Fibroblast of lung (primary cell): Measurements from ENCODE around the gene TTLL9.

ENCODE experiments used
- EZH2 ChIP-seq: IDR thresholded peaks from 2 replicates; pipeline ENCODE4 v1.5.1; 2012; ENCODE audit warnings: low read length, control low read depth, mild to moderate bottlenecking; ENCODE audit errors: missing control alignments
- TF ChIP-seq, protein P1 (sequence below), 2 donors: IDR thresholded peaks in 1 of 2; conservative IDR thresholded peaks in 1 of 2; 1 replicate in 1 of 2; 2 replicates in 1 of 2; pipeline ENCODE4 v1.5.1; 2011 to 2012; ENCODE audit warnings: low read length in 2 of 2, control low read depth in 1 of 2, inconsistent platforms in 1 of 2, low read depth in 1 of 2, mild to moderate bottlenecking in 1 of 2

DNA sequence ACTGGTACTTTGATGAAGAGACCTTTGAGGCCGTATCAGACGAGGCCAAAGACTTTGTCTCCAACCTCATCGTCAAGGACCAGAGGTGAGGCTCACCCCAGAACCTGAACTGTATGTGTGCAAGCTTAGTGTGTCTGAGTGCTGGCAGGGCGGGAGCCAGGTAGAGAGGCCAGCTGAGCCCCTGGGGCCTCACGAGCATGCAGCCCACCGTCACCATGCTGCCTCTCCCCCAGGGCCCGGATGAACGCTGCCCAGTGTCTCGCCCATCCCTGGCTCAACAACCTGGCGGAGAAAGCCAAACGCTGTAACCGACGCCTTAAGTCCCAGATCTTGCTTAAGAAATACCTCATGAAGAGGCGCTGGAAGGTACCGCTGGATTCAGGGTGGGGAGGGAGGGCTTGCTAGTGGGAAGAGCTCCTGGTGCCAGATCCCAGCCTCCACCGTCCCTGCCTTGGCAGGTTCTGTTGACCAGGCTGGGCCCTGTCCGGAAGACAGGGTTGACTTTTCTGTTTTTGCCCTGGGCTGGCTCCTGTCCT is 38.6 kb upstream of the TTLL9 start:
- TF ChIP-seq, protein P1, sequence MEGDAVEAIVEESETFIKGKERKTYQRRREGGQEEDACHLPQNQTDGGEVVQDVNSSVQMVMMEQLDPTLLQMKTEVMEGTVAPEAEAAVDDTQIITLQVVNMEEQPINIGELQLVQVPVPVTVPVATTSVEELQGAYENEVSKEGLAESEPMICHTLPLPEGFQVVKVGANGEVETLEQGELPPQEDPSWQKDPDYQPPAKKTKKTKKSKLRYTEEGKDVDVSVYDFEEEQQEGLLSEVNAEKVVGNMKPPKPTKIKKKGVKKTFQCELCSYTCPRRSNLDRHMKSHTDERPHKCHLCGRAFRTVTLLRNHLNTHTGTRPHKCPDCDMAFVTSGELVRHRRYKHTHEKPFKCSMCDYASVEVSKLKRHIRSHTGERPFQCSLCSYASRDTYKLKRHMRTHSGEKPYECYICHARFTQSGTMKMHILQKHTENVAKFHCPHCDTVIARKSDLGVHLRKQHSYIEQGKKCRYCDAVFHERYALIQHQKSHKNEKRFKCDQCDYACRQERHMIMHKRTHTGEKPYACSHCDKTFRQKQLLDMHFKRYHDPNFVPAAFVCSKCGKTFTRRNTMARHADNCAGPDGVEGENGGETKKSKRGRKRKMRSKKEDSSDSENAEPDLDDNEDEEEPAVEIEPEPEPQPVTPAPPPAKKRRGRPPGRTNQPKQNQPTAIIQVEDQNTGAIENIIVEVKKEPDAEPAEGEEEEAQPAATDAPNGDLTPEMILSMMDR (conservative IDR thresholded peaks at IDR 0.05 in 1 of 2, IDR thresholded peaks at IDR 0.05 in 1 of 2; ENCODE audit: low read depth in 1 of 2, low read length in 2 of 2), result no peak
- TF ChIP-seq EZH2, result no peak
